HepG2 (cell line): Measurements from ENCODE around the gene TMC2. TPM values are rescaled to one million over a fixed set of nuclear protein-coding genes. Genes with fewer than 3 reads are reported as not detected.

ENCODE experiments used
- ARID5B ChIP-seq: IDR thresholded peaks from 2 replicates; pipeline ENCODE4 v1.4.0; 2020; ENCODE audit warnings: mild to moderate bottlenecking, missing genetic modification reagents
- DNMT3B ChIP-seq: conservative IDR thresholded peaks from 2 replicates; pipeline ENCODE4 v1.6.1; 2016; ENCODE audit warnings: missing biosample characterization, control low read depth
- FOSL1 ChIP-seq: sonication (generic); formaldehyde crosslinking; IDR thresholded peaks from 2 replicates; pipeline ENCODE4 v1.9.0; 2021; ENCODE audit warnings: missing genetic modification reagents, borderline replicate concordance
- FOXO1 ChIP-seq: sonication (generic); formaldehyde crosslinking; IDR thresholded peaks from 2 replicates; pipeline ENCODE4 v1.4.0; 2020; ENCODE audit warnings: missing genetic modification reagents
- GLMP ChIP-seq: sonication (generic); formaldehyde crosslinking; IDR thresholded peaks from 2 replicates; pipeline ENCODE4 v1.9.0; 2021; ENCODE audit warnings: missing genetic modification reagents, mild to moderate bottlenecking, borderline replicate concordance
- NCOA5 ChIP-seq: sonication (generic); formaldehyde crosslinking; IDR thresholded peaks from 2 replicates; pipeline ENCODE4 v1.4.0; 2020; ENCODE audit warnings: missing genetic modification reagents
- PHF5A ChIP-seq: IDR thresholded peaks from one replicate; pipeline ENCODE4 v1.6.1; 2018; ENCODE audit warnings: low read depth, missing genetic modification reagents; ENCODE audit not compliant: unreplicated experiment
- RBM39 ChIP-seq: fragments of 200-400 bp; formaldehyde crosslinking; IDR thresholded peaks from one replicate; pipeline ENCODE4 v1.6.1; 2018; ENCODE audit warnings: antibody characterized with exemption, mild to moderate bottlenecking, low read depth, low read length; ENCODE audit not compliant: poor library complexity, severe bottlenecking
- SIN3B ChIP-seq: fragments of 150-350 bp; IDR thresholded peaks from 2 replicates; pipeline ENCODE4 v1.6.1; 2014; ENCODE audit warnings: low read length
- SP1 ChIP-seq, 2 experiments: fragments of 450-650 bp in 1 of 2; sonication (generic) in 1 of 2; formaldehyde crosslinking in 1 of 2; IDR thresholded peaks; 2 replicates each; pipeline versions ENCODE4 v1.4.0 to v1.6.1; 2016 to 2020; ENCODE audit warnings: missing genetic modification reagents in 1 of 2
- SRSF4 ChIP-seq: fragments of 200-400 bp; formaldehyde crosslinking; IDR thresholded peaks from one replicate; pipeline ENCODE4 v1.6.1; 2018; ENCODE audit warnings: mild to moderate bottlenecking, low read depth, low read length, moderate library complexity; ENCODE audit not compliant: poor library complexity, severe bottlenecking
- THAP9 ChIP-seq: sonication (generic); formaldehyde crosslinking; IDR thresholded peaks from 2 replicates; pipeline ENCODE4; 2020; ENCODE audit warnings: missing genetic modification reagents, mild to moderate bottlenecking, borderline replicate concordance
- ZBTB14 ChIP-seq: sonication (generic); formaldehyde crosslinking; IDR thresholded peaks from 2 replicates; pipeline ENCODE4 v1.4.0; 2020; ENCODE audit warnings: missing genetic modification reagents
- ZBTB43 ChIP-seq: sonication (generic); formaldehyde crosslinking; conservative IDR thresholded peaks from 2 replicates; pipeline ENCODE4 v1.4.0; 2020; ENCODE audit warnings: missing genetic modification reagents
- ZFP1 ChIP-seq: IDR thresholded peaks from 2 replicates; pipeline ENCODE4 v1.6.1; 2016
- ZNF33B ChIP-seq: sonication (generic); formaldehyde crosslinking; IDR thresholded peaks from 2 replicates; pipeline ENCODE4 v1.5.1; 2020; ENCODE audit warnings: mild to moderate bottlenecking, missing genetic modification reagents
- ZNF354B ChIP-seq: sonication (generic); formaldehyde crosslinking; IDR thresholded peaks from 2 replicates; pipeline ENCODE4 v1.8.0; 2022; ENCODE audit warnings: mild to moderate bottlenecking, missing genetic modification reagents
- ZNF550 ChIP-seq: sonication (generic); formaldehyde crosslinking; IDR thresholded peaks from 2 replicates; pipeline ENCODE4 v1.4.0; 2020; ENCODE audit warnings: mild to moderate bottlenecking, missing genetic modification reagents, borderline replicate concordance
- ZNF780A ChIP-seq: sonication (generic); formaldehyde crosslinking; IDR thresholded peaks from 2 replicates; pipeline ENCODE4 v1.8.0; 2022; ENCODE audit warnings: mild to moderate bottlenecking, missing genetic modification reagents, moderate library complexity
- polyA plus RNA-seq, 8 experiments: library from polyadenylated mRNA; depleted of rRNA in 3 of 8; stranded (reverse) in 7 of 8; unstranded in 1 of 8; fragments of >200 nt; fragmentation: Illumina TruSeq in 4 of 8; extraction: Trizol in 4 of 8; gene quantifications; 2 replicates each; pipeline versions ENCODE4 v1.2.1 to v1.2.3, GENCODE V29; 2011 to 2016; ENCODE audit warnings: low read depth in 4 of 8, missing spikeins in 1 of 8, mixed read lengths in 1 of 8; ENCODE audit not compliant: insufficient read depth in 1 of 8
- total RNA-seq, 5 experiments: library from RNA; depleted of rRNA; stranded (reverse); fragments of >200 nt; fragmentation: Illumina TruSeq; extraction: Trizol; gene quantifications; 2 replicates each; pipeline ENCODE4 v1.2.3, GENCODE V29; 2016; ENCODE audit warnings: low read depth in 1 of 5

Gene TMC2
- total and polyA plus RNA-seq, 2 of the 13 experiments (the other 11 are each of a cell fraction or from before 2014, with no cell fraction given), result not detected

GRCh38 chr20:2507875-2508630 lies 28.3 kb upstream of the TMC2 start (continued):
- TF ChIP-seq PHF5A (CRISPR knock-in tag), result no peak
- TF ChIP-seq THAP9 (CRISPR knock-in tag), result no peak
- no peak for TF ChIP-seq FOSL1 (CRISPR knock-in tag)
- no peak for TF ChIP-seq ZFP1 (CRISPR knock-in tag)
- TF ChIP-seq ZNF354B (CRISPR knock-in tag), result no peak
- no peak for TF ChIP-seq ZNF550 (CRISPR knock-in tag)
- TF ChIP-seq ZNF780A, result no peak
- no peak for TF ChIP-seq RBM39
- no peak for TF ChIP-seq ZBTB14
- no peak; the same call in 1 of the 2 replicates for TF ChIP-seq ZNF33B
- no peak for TF ChIP-seq GLMP (CRISPR knock-in tag)
- TF ChIP-seq SIN3B, result no peak
- TF ChIP-seq FOXO1 (CRISPR knock-in tag), result no peak
- no peak for TF ChIP-seq SRSF4
- no peak for TF ChIP-seq SP1 (IDR thresholded peaks at IDR 0.05)
- no peak for TF ChIP-seq SP1 (CRISPR knock-in tag; IDR thresholded peaks at IDR 0.05)
- TF ChIP-seq ZBTB43 (CRISPR knock-in tag), result no peak
- TF ChIP-seq ARID5B (CRISPR knock-in tag), result no peak
- no peak for TF ChIP-seq DNMT3B (CRISPR knock-in tag)
- no peak for TF ChIP-seq NCOA5 (CRISPR knock-in tag)
